Osteocyte (in vitro differentiated cells): ENCODE results near the gene TM4SF18. TPM values are rescaled to one million over a fixed set of nuclear protein-coding genes. Genes with fewer than 3 reads are reported as not detected.

Experiments used
- DNase-seq: peaks from one replicate; pipeline ENCODE4 v3.0.0; 2021; ENCODE audit warnings: mixed read lengths; ENCODE audit not compliant: unreplicated experiment; ENCODE audit errors: extremely low spot score
- H3K27ac Mint-ChIP-seq: one replicate; pipeline ENCODE4 v1.8.0; 2021; ENCODE audit warnings: mild to moderate bottlenecking, mixed read lengths; ENCODE audit not compliant: unreplicated experiment
- H3K27me3 Mint-ChIP-seq: one replicate; pipeline ENCODE4 v1.8.0; 2021; ENCODE audit warnings: mixed read lengths; ENCODE audit not compliant: unreplicated experiment
- H3K36me3 Mint-ChIP-seq: one replicate; pipeline ENCODE4 v1.8.0; 2021; ENCODE audit warnings: mixed read lengths; ENCODE audit not compliant: unreplicated experiment
- H3K4me1 Mint-ChIP-seq: one replicate; pipeline ENCODE4 v1.8.0; 2021; ENCODE audit warnings: mixed read lengths; ENCODE audit not compliant: unreplicated experiment
- H3K4me3 Mint-ChIP-seq: one replicate; pipeline ENCODE4 v1.8.0; 2021; ENCODE audit warnings: mild to moderate bottlenecking, moderate library complexity, mixed read lengths; ENCODE audit not compliant: unreplicated experiment
- H3K9me3 Mint-ChIP-seq: one replicate; pipeline ENCODE4 v1.8.0; 2021; ENCODE audit warnings: mixed read lengths; ENCODE audit not compliant: unreplicated experiment
- total RNA-seq: library from RNA; stranded (reverse); gene quantifications from 2 replicates; pipeline ENCODE4 v1.2.1, GENCODE V29; 2021
- TF ChIP-seq, protein P1 (sequence below): fragments of 200-600 bp; sonication (generic); IDR thresholded peaks from 2 replicates; pipeline ENCODE4 v1.5.0; 2021; ENCODE audit warnings: antibody characterized with exemption, mild to moderate bottlenecking, moderate library complexity

The TM4SF18 gene
- total RNA-seq, 1 donor from 2014 or later: 2.2 TPM

GRCh38 chr3:149325581-149325980 lies 7.9 kb downstream of the TM4SF18 start:
- Mint-ChIP-seq H3K9me3 (no peaks in the 10 kb centered on the region), H3K36me3 (peaks cover 3% of the 10 kb centered on the region), H3K4me3 (no peak overlapping the region), H3K27ac (no peak overlapping the region), H3K27me3 (no peaks in the 10 kb centered on the region), H3K4me1 (peaks cover 12% of the 10 kb centered on the region)
- TF ChIP-seq, protein P1, sequence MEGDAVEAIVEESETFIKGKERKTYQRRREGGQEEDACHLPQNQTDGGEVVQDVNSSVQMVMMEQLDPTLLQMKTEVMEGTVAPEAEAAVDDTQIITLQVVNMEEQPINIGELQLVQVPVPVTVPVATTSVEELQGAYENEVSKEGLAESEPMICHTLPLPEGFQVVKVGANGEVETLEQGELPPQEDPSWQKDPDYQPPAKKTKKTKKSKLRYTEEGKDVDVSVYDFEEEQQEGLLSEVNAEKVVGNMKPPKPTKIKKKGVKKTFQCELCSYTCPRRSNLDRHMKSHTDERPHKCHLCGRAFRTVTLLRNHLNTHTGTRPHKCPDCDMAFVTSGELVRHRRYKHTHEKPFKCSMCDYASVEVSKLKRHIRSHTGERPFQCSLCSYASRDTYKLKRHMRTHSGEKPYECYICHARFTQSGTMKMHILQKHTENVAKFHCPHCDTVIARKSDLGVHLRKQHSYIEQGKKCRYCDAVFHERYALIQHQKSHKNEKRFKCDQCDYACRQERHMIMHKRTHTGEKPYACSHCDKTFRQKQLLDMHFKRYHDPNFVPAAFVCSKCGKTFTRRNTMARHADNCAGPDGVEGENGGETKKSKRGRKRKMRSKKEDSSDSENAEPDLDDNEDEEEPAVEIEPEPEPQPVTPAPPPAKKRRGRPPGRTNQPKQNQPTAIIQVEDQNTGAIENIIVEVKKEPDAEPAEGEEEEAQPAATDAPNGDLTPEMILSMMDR: no peak
- DNase-seq: no peak

GRCh38 chr3:149324332-149324731 lies 9.1 kb downstream of the TM4SF18 start:
- Mint-ChIP-seq H3K9me3 (no peaks in the 10 kb centered on the region), H3K36me3 (peaks cover 3% of the 10 kb centered on the region), H3K27me3 (no peaks in the 10 kb centered on the region), H3K27ac (no peak overlapping the region), H3K4me3 (no peak overlapping the region), H3K4me1 (peaks cover 4% of the 10 kb centered on the region)
- TF ChIP-seq, protein P1: no peak
- DNase-seq: no peak

GRCh38 chr3:149321640-149322039 lies 11.8 kb downstream of the TM4SF18 start:
- Mint-ChIP-seq H3K36me3 (peaks cover 3% of the 10 kb centered on the region), H3K27me3 (no peaks in the 10 kb centered on the region), H3K27ac (no peak overlapping the region), H3K4me1 (peaks cover 5% of the 10 kb centered on the region), H3K9me3 (no peaks in the 10 kb centered on the region), H3K4me3 (no peak overlapping the region)
- TF ChIP-seq, protein P1: no peak
- no peak for DNase-seq

GRCh38 chr3:149321136-149321535 lies 12.3 kb downstream of the TM4SF18 start:
- TF ChIP-seq, protein P1: no peak
- no peaks in the 10 kb centered on the region for H3K9me3 Mint-ChIP-seq
- no peaks in the 10 kb centered on the region for H3K27me3 Mint-ChIP-seq
- no peak overlapping the region for H3K4me3 Mint-ChIP-seq
- H3K27ac Mint-ChIP-seq: no peak overlapping the region
- H3K4me1 Mint-ChIP-seq: peaks cover 10% of the 10 kb centered on the region
- DNase-seq: no peak
- peaks cover 3% of the 10 kb centered on the region for H3K36me3 Mint-ChIP-seq

- DNase-seq: no peak
- no peak overlapping the region for H3K27ac Mint-ChIP-seq
Measured at GRCh38 chr3:149319750-149320149, 13.7 kb downstream of the TM4SF18 start.

More at GRCh38 chr3:149319750-149320149, 13.7 kb downstream of the TM4SF18 start:
- no peaks in the 10 kb centered on the region for H3K9me3 Mint-ChIP-seq
- TF ChIP-seq, protein P1: no peak
- H3K4me3 Mint-ChIP-seq: no peak overlapping the region
- H3K4me1 Mint-ChIP-seq: peaks cover 24% of the 10 kb centered on the region
- no peaks in the 10 kb centered on the region for H3K27me3 Mint-ChIP-seq
- H3K36me3 Mint-ChIP-seq: peaks cover 3% of the 10 kb centered on the region
